GM03348 (cell line): ENCODE results near the gene OPN1SW.

ENCODE experiments used
- DNase-seq: peaks from one replicate; pipeline ENCODE4 v3.0.0; 2012; ENCODE audit warnings: low spot score

Gene OPN1SW

GRCh38 chr7:128732521-128733277, 42.9 kb downstream of the OPN1SW start:
- DNase-seq: no peak

- DNase-seq: no peak
Observed at GRCh38 chr7:128731184-128731583, 44.4 kb downstream of the OPN1SW start.

GRCh38 chr7:128729494-128729893, 46.1 kb downstream of the OPN1SW start:
- DNase-seq: no peak

GRCh38 chr7:128728598-128728997, 47.0 kb downstream of the OPN1SW start:
- DNase-seq: peak; percentile 17

- no peak for DNase-seq
Observed at GRCh38 chr7:128727239-128727638, 48.4 kb downstream of the OPN1SW start.

GRCh38 chr7:128726737-128727072, 48.9 kb downstream of the OPN1SW start:
- DNase-seq: no peak

GRCh38 chr7:128726059-128726736, 49.4 kb downstream of the OPN1SW start:
- no peak for DNase-seq

GRCh38 chr7:128725531-128725930, 50.1 kb downstream of the OPN1SW start:
- DNase-seq: no peak

- DNase-seq: no peak
Observed at GRCh38 chr7:128724743-128725142, 50.9 kb downstream of the OPN1SW start.
